ENCODE measurements around the gene SLC4A8. TPM values are rescaled to one million over a fixed set of nuclear protein-coding genes. Genes with fewer than 3 reads are reported as not detected.
"Not testable (repeated sequence)": the region's sequence is repeated elsewhere in the genome, so short reads cannot be mapped to it uniquely, and the experiment has no call there.

Gene SLC4A8
- total RNA-seq, 1 donor from 2014 or later = 1.7 TPM

DNA sequence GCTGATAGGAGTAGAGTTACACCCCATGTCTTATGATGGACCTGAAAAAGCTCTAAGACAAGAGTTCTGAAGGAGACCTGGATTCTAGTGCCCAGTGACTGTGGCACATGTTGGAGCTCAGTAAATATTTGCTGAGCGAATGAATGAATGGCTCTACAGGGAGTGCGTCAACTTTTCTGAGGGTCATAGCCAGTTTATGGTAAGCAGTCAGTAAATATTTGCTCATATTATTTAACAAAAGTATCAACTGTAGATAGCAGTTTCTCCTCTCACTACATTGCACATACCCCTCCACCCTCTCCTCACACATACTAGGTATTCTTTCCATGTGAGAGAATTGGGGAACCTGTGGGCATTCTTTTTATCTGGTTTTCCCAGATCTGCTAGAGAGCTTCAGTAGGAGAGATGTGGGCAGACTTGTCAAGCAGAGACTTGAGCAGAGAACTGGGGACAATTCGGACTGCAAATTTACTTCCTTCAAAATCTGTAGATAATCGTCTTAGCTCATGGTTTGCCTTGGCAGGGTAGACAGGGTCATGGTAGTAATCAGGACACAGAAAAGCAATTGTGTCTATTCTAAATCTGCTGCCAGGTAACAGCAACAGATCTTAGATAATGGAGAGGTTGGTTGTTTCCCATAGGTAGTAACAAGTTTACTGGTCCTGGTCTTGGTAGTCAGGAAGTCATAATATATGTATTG is 5.7 kb downstream of the SLC4A8 start:
- DNase-seq = no peak

- DNase-seq = no peak
Observed at GRCh38 chr12:51432921-51433320, 8.3 kb downstream of the SLC4A8 start.

DNA sequence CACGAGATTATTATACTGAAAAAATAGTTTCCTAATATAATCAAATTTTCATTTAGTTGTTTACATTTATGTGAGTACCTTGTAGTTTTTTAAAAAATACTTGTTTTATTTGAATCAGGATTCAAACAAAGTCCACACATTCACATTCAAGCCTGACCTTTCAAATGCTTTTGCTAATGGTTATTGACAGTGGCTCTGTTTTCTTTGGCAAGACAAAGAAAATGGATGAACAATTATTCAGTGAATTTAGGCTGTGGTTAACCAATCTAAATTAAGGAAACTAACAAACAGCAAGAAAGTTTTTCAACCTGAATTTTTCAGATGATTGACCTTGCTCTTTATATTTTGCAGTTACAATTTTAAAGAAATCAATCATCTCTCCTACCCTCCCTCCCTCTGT is 9.7 kb downstream of the SLC4A8 start:
- peak; percentile 12 for DNase-seq

DNA sequence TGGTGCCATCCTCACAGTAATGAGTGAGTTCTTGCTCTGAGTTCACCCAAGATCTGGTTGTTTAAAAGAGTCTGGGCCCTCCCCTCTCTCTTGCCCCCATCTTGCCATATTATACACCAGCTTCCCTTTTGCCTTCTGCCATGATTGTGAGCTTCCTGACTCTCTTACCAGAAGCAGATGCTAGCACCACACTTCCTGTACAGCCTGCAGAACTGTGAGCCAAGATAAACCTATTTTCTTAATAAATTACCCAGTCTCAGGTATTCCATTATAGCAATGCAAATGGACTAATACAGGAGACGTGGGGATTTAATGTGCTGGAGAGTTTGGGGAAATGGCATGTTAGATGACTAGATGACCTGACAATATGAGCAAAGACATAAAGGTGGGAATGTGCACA is 12.8 kb downstream of the SLC4A8 start:
- peak; percentile 73 for DNase-seq

DNA sequence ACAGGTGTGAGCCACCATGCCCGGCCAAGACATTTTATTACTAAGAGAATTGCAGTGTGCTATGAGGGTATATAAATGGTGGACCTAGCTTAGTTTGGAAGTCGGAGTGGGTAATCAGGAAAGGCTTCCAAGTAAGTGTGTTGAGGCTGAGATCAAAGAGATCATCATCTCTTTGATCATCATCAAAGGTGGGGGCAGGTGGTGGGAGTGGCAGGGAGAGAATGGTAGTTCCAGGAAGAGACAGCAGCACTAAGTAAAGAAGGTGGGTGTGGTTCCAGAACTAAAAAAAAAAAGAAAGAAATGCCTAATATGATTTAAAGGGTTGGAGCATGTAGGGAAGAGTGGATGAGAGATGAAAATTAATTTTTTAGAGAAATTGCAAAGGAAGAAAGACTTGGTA is 14.7 kb downstream of the SLC4A8 start:
- DNase-seq = no peak

DNA sequence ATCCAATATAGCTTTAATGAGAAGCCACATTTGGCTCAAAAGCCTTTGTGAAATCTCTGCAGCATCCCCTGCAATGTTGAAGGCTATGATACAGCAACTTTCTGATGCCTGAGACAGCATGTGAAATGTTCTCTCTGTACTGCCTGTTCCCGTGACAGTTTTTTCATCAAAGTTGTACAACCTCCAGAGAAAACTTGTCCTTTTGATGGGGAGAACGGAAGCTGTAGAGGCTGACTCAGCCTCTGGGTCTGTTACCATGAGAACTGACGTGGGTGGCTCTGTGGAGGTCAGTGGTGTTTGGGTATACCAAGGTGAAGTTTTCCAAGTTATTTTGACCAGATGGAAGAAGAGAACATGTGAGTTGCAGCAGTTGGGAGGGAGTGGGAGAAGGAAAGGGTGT is 17.0 kb downstream of the SLC4A8 start:
- peak; percentile 29 for DNase-seq

GRCh38 chr12:51442324-51442723 is 17.7 kb downstream of the SLC4A8 start:
- DNase-seq = no peak

- DNase-seq = no peak
Observed at GRCh38 chr12:51443573-51443972, 18.9 kb downstream of the SLC4A8 start.

- no peak for DNase-seq
Observed at GRCh38 chr12:51448618-51449256, 24.1 kb downstream of the SLC4A8 start.

DNA sequence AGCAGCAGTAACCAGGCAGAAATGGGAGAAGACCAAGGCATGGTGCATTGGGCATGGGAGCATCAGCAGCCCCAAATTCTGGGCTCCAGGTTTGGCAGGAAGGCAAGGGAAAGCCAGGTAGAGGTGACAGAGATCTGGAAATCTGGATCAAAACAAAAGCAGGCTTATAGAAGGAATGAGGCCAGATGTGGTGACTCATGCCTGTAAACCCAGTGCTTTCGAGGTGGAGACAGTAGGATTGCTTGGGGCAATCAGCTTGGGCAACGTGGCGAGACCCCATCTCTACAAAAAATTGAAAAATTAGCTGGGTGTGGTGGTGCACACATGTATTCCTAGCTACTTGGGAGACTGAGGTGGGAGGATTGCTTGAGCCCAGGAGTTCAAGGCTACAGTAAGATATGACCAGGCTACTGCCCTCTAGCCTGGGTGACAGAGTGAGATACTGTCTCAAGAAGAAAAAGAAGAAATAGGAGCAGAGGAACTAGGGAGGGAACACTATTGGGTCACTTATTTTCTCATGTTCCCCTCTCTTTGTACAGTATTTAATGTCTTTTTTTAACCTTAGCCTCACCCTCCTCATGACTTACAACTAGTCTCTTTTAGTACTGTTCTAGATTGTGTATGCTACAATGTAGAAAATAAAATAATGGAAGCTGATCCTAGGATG is 25.1 kb downstream of the SLC4A8 start:
- DNase-seq = no peak

DNA sequence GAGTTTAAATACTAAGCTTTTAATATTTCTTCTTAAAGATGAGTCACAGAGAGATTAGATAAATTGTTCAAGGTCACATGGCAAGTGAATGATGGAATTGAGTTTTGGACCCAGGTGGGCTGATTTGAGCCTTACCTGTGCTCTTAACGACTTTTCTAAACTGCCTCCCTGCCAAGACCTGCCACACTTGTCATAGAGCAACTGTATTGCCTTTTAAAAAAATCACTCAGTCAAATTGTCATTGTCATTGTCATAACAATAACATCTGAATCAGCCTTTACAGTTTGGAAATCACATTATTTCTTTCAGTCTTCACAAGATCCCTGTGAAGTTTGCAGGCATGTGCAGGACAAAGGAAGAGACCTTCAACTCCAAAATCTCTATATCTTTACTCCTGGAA is 25.7 kb downstream of the SLC4A8 start:
- no peak for DNase-seq

- no peak for DNase-seq
Observed at GRCh38 chr12:51450806-51451205, 26.2 kb downstream of the SLC4A8 start.

- DNase-seq = not testable (repeated sequence)
Observed at GRCh38 chr12:51454016-51454415, 29.4 kb downstream of the SLC4A8 start.

DNA sequence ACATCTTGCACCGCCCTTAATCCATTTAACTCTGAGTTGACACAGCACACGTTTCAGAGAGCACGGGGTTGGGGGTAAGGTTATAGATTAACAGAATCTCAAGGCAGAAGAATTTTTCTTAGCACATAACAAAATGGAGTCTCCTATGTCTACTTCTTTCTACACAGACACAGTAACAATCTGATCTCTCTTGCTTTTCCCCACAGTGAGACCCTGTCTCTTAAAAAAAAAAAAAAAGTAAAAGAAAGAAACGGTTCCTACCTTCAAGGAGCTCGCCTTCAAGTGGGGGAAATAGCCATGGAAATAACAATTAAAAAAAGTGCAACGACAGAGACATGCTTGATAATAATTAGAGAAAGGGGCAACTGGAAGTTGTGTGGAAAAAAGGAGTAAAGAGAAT is 30.4 kb downstream of the SLC4A8 start:
- not testable (repeated sequence) for DNase-seq

DNA sequence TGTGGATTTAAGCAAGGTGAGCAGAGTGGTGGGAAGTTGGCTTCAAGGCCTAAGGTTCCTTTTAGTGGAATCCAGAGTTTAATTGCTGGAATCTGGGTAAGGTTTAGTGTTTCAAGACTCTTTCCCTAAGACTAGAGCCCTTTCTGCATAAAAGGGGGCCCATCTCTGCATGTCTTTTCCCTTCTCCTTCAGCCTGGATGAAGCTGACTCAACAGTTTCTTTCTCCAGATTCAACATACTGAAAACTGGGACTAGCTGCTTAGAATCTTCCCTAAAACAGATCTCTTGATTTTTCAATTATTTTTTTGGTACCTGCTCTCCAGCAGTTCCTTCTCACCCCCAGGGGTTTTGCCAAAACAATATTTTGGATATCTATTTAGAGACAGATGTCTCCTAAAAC is 34.0 kb downstream of the SLC4A8 start:
- no peak for DNase-seq

- DNase-seq = no peak
Observed at GRCh38 chr12:51460519-51460918, 35.9 kb downstream of the SLC4A8 start.

DNA sequence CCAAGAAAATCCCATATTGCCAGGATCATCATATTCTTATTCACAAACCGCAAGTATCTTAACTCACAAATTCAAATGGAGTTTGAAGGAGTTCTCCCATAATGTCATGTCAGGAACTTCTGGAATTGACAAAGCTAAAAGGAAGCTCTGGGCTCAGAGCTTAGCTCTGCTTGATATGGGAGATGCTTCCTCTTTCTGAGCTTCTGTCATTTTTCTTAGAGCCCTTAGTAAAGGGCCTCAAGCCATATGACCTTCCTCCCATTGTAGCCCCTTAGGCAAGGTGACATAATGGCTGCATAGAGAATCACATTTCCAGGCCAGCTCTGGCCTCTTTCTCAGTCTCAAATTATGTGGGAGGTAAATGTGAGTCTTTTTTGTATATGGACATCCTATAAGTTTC is 40.9 kb downstream of the SLC4A8 start:
- DNase-seq = no peak

DNA sequence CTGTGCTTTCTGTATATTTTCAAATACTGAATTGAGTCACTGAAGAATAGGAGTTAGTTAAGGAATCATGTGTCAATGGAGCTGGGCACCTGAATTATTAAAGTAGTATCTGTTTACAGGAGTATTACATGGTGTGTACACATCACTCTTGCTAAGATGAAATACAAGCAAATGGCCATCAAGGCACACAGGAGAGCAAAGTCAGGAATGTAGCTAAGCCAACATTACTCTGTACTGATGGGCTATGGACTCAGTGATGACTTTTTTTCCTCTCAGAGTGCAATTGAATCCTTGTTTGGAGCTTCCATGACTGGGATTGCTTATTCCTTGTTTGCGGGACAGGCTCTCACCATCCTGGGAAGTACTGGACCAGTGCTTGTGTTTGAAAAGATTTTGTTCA is 45.5 kb downstream of the SLC4A8 start:
- DNase-seq = no peak

- peak; percentile 81 for DNase-seq
Observed at GRCh38 chr12:51471111-51471864, 46.7 kb downstream of the SLC4A8 start.

- DNase-seq = no peak
Observed at GRCh38 chr12:51472984-51473383, 48.4 kb downstream of the SLC4A8 start.

GRCh38 chr12:51473947-51474346 is 49.3 kb downstream of the SLC4A8 start:
- no peak for DNase-seq

GRCh38 chr12:51475543-51475942 is 50.9 kb downstream of the SLC4A8 start:
- no peak for DNase-seq

- no peak for DNase-seq
Observed at GRCh38 chr12:51480978-51481377, 56.3 kb downstream of the SLC4A8 start.
